Measurements from ENCODE around the gene MAD1L1. TPM values are rescaled to one million over a fixed set of nuclear protein-coding genes. Genes with fewer than 3 reads are reported as not detected.

MAD1L1 gene
- total RNA-seq, 1 experiment from 2014 or later: 61.5 TPM

DNA sequence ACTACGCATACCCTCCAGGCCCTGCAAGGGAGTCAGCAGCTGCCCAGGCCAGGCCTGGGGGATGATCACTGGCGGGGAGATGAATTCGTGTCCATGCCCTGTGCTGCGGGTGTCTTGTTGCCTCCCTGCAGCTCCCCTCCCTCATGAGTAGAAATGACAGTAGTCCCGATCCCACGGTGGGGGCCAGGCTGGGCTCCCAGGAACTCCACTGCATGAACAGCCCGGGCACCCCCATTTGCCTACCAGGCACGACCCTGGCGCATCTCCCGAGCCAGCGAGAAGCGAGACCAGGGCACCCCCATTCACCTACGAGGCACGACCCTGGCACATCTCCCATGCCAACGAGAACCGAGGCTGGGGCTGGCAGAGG, 316.2 kb downstream of the MAD1L1 start:
- no peak for DNase-seq (ENCODE audit: low read depth)

DNA sequence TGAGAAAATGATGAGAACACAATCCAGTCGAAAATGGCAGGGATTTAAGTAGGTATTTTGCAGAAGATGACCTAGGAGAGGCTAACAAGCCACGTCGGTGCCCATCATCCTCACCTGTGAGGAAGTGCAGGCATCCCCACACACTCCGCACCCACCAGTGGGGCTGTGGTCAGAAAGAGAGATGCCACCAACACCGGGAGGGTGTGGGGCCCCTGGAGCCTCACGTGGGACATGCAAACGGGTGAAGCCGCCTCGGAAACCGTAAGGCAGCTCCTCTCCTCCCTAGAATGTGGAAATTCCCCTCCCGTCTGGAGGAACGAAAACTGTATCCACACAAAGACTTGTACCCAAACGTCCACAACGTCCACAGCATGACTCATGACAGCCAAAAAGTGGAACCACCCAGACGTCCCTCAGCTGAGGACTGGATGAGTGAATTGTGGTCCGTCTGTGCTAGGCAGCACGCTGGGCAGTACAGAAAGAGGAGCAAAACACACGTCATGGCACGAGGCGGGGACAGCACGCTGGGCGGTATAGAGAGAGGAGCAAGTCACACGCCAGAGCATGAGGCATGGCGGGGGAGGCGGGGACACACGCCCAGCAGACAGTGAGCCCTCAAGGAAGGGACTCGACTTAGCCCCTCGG, 316.7 kb downstream of the MAD1L1 start:
- DNase-seq (ENCODE audit: low read depth): no peak

DNA sequence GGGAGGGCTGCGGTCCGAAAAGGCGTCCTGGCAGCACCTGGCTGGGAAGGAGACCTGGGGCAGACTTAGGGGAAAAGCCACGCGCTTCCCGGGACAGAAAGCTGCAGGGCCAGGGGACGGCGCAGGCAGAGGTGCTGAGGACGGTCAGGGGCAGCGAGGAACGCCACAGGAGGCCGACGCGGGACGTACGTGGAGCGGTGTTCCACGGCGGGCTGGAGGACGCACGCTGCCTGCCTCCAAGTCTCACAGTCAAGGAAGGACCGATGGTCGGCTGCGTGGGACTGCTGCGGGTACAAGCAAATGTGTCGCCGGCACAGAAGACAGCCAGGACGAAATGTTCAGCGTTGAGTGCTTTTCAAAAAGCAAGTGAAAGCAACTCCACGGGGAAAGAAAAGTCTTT, 317.4 kb downstream of the MAD1L1 start:
- DNase-seq (ENCODE audit: low read depth): no peak

DNA sequence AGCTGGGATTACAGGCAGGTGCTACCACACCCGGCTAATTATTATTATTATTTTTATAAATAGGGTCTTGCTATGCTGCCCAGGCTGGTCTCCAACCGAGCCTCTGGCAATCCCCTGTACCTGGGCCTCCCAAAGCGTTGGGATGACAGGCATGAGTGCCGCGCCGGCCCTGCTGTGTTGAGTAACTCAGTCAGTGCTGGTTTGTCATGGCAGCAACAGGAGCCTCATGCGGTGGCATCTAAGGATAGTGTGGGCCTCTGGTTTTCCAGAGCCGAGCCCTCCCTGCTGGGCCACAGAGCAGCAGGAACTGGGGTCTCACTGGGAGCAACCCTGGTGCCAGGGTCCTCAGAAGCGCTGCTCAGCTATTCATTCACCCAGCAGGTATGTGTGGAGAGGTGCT, 318.0 kb downstream of the MAD1L1 start:
- DNase-seq (ENCODE audit: low read depth): no peak

- no peak for DNase-seq (ENCODE audit: low read depth)
Measured at GRCh38 chr7:1914321-1914720, 318.4 kb downstream of the MAD1L1 start.

- DNase-seq (ENCODE audit: low read depth): no peak
Measured at GRCh38 chr7:1913466-1914282, 319.1 kb downstream of the MAD1L1 start.

- no peak for DNase-seq (ENCODE audit: low read depth)
Measured at GRCh38 chr7:1912593-1913465, 319.9 kb downstream of the MAD1L1 start.

- no peak for DNase-seq (ENCODE audit: low read depth)
Measured at GRCh38 chr7:1911571-1911970, 321.2 kb downstream of the MAD1L1 start.

DNA sequence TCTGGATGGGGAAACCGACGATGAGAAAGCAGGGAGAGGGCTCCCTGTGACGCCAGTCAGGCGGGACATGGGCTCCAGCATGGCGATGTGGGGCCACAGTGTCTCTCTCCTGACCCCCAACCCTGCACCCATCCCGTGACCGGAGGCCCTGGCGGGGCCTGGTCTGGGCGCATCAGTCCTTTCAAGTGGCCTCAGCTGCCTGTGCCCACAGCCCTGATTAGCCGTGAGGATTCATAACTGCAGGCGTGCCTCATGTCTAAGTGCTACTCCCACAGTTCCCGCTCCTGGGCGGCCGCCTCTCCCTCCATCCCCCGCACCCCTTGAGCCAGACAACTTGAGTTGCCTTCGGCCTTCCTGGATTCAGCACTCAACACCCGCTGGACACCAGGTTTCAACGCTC, 321.9 kb downstream of the MAD1L1 start:
- no peak for DNase-seq (ENCODE audit: low read depth)

DNA sequence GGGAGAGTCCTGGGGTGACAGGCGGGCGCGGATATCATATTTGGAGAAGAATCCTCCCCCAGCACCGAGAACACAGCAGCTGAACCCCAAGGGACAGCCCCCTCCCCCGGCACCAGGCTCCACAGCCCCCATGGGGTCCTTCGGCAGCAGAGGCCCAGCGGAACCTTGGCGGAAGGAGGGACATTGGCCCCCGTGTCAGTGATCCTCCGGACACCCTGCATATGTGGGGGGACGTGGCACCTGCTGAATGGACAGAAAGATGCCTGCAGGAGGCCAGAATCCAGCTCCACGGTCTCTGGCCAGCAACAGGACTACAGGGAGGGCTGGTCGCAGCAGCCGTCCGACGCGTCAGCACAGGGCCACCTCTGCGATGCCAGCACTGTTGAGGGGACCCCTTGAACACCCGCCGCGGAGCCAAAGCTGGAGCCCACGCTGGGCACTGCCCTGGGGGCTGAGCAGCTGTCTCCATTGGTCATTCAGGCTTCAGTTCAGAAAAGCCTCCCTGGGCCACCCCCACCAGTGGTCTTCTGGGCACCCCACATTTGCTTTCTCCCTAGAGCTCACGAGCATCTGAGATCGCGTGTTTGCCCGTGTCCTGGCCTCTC, 322.6 kb downstream of the MAD1L1 start:
- DNase-seq (ENCODE audit: low read depth): no peak

- DNase-seq (ENCODE audit: low read depth): no peak
Measured at GRCh38 chr7:1909476-1909875, 323.3 kb downstream of the MAD1L1 start.

GRCh38 chr7:1908823-1909420, 323.8 kb downstream of the MAD1L1 start:
- no peak for DNase-seq (ENCODE audit: low read depth)

DNA sequence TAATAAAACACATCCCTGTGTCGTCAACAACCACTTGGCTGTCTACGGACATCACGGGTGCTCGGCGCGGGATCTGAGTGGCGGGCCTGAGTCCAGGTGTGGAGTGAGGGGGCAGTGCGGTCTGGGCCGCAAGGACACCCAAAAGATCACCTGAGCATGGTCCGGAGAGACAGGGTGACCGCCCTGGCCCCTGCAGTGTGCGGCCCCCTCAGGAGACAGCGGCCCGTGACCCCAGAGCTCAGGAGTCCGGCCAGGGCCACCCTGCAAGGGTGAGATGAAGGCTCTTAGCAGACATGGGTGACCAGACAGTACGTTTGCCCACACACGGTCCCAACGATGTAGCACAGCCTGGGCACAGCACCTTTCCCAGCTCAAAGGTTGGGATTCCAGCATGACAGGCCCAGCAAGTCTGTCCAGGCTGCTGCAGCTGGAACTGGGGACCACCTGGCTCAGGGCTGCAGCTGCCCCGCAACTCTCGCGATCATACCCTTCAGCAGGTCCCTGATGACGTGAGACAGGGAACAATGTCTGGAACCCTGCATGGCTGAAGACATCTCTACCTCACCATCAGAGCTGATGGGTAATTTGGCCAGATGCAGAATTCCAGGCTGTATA, 324.9 kb downstream of the MAD1L1 start:
- no peak for DNase-seq (ENCODE audit: low read depth)

GRCh38 chr7:1906988-1907745, 325.6 kb downstream of the MAD1L1 start:
- no peak for DNase-seq (ENCODE audit: low read depth)

DNA sequence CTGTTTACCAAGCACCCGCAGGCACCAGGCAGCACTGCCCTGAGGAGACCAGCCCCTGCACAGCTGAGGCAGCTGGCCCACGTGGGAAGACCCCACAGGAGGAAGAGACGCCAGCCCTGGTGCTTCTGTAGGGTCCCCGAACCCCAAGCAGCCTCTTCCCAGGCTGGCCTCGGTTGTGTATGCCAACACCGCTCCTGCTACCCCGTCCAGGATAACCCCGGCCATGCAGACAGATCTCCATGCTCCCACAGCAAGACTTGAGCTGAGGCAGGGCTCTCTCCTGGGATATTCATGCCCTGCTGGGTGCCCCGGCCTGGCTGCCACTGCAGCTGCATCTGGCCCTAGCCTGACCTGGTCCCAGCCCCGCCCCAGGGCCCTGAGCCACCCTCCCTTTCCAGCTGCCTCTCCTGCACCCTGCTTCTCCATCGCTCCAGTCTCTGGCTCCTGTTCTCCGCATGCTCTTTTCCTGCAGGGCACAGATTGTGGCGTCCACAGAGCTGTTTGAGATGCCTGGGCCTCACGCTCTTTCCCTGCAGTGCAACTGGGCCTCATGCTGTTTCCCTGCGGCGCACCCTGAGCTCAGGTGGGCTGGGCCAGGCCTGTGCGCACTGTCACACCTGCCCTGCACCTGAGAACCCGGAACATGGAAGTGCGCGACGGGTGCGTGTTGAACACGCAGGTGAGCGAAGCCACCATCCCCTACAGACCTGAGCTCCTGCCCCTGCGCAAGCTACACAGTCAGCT, 326.5 kb downstream of the MAD1L1 start:
- no peak for DNase-seq (ENCODE audit: low read depth)

DNA sequence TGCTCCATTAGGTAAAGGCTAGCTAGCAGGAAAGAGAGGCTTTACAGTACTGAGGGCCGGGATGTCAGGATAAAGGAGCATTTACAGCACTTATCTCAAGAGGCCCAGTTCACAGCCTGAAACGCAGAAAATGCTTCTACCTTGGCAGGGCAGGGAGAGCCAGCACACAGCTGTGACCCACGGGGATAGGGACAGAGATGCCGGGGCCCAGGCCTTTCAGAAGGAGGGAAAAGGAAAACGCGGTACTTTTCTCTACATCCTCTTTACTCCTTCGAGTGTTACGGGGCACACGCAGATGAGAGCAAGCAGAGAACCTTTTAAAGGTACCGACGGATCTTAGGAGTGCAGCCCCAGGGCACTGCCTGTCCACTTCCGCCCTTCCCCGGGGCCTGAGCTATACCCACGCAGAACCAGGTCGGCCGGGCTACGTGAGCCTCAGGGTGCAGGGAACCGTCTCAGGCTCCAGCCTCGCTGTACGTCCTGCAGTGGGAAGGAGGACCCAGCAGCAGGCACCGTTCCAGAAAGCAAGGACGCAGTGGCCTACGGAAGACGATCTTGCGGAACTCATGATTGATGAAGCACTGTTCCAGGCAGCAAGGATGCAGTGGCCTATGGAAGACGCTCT, 330.4 kb downstream of the MAD1L1 start:
- no peak for DNase-seq (ENCODE audit: low read depth)

- no peak for DNase-seq (ENCODE audit: low read depth)
Measured at GRCh38 chr7:1901431-1902210, 331.1 kb downstream of the MAD1L1 start.

DNA sequence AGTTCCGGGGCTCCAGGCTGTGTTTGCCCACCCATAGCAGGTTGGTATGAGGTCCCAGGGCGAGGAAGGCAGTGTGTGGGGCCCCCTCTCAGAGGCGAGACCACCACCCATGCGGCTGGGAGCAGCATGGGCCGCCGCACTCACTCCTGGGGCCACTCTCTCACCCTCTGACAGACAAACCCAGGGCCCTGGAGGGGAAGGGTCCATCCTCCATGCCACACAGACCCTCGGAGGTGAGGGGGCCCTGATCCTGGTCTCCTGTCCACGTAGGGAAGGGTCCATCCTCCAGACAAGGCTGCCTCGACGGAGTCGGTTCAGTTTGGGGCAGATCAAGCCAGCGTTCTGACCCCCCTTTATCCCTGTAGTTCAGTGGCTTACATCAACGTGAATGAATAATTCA, 331.9 kb downstream of the MAD1L1 start:
- DNase-seq (ENCODE audit: low read depth): no peak
